ENCODE measurements around the gene ANO2.

GRCh38 chr12:5524769-5525436 lies 420.2 kb downstream of the ANO2 start:
- no peak for TF ChIP-seq POLR2AphosphoS5 (IDR thresholded peaks at IDR 0.05; ENCODE audit: low read depth, low read length)
- no peak for TF ChIP-seq REST (IDR thresholded peaks at IDR 0.05; ENCODE audit: insufficient read depth in 1 of 2, low read depth in 2 of 2, low read length in 2 of 2)
- TF ChIP-seq TAF1 (IDR thresholded peaks at IDR 0.05; ENCODE audit: borderline replicate concordance, insufficient read depth, low read length) = no peak
- TF ChIP-seq FOXP2 (optimal IDR thresholded peaks at IDR 0.05; ENCODE audit: borderline replicate concordance, extremely low read depth, extremely low read length, insufficient read depth) = no peak
- no peak for TF ChIP-seq SIN3A (IDR thresholded peaks at IDR 0.05; ENCODE audit: borderline replicate concordance, insufficient read depth, low read length)
